Measurements from ENCODE around the gene HHAT. TPM values are rescaled to one million over a fixed set of nuclear protein-coding genes. Genes with fewer than 3 reads are reported as not detected.

The HHAT gene
- polyA plus RNA-seq, 1 donor from 2014 or later, result 5.3 TPM

- H3K4me2 ChIP-seq (ENCODE audit: low read length), result no peak overlapping the region
- H2AFZ ChIP-seq (ENCODE audit: low read depth, low read length), result no peak overlapping the region
- H3K36me3 ChIP-seq (ENCODE audit: insufficient read depth, low read length), result no peaks in the 10 kb centered on the region
- no peaks in the 10 kb centered on the region for H3K9me3 ChIP-seq (ENCODE audit: low read length)
- H3K9me2 ChIP-seq (ENCODE audit: insufficient read depth, low read length), result no peaks in the 10 kb centered on the region
- no peak overlapping the region for H3K27ac ChIP-seq (ENCODE audit: low read length)
- H4K20me1 ChIP-seq (ENCODE audit: insufficient read depth), result no peaks in the 10 kb centered on the region
- TF ChIP-seq EZH2 (IDR thresholded peaks at IDR 0.05; ENCODE audit: borderline replicate concordance, insufficient read depth, low read length, poor library complexity, severe bottlenecking), result no peak
- TF ChIP-seq MXI1 (conservative IDR thresholded peaks at IDR 0.05; ENCODE audit: poor library complexity, severe bottlenecking), result no peak
- no peak for TF ChIP-seq SMC3 (conservative IDR thresholded peaks at IDR 0.05; ENCODE audit: poor library complexity)
- TF ChIP-seq POLR2AphosphoS5 (IDR thresholded peaks at IDR 0.05), result no peak
- no peak for TF ChIP-seq TAF1 (IDR thresholded peaks at IDR 0.05; ENCODE audit: low read depth)
- TF ChIP-seq RAD21 (conservative IDR thresholded peaks at IDR 0.05), result no peak
- H3K9ac ChIP-seq (ENCODE audit: low read length), result no peak overlapping the region
- H3K4me3 ChIP-seq (ENCODE audit: low read length), result no peak overlapping the region
- no peaks in the 10 kb centered on the region for H3F3A ChIP-seq (ENCODE audit: insufficient read depth, low read length, poor library complexity, severe bottlenecking)
- no peaks in the 10 kb centered on the region for H3K27me3 ChIP-seq (ENCODE audit: insufficient read depth, low read depth, low read length)
- no peaks in the 10 kb centered on the region for H3K79me2 ChIP-seq (replicated peaks; ENCODE audit: insufficient read depth, low read length)
Measured at GRCh38 chr1:210648588-210649269, 320.0 kb downstream of the HHAT start.

GRCh38 chr1:210650403-210650802 lies 321.7 kb downstream of the HHAT start:
- no peak overlapping the region for H3K4me3 ChIP-seq (ENCODE audit: low read length)
- no peak for TF ChIP-seq EP300 (conservative IDR thresholded peaks at IDR 0.05; ENCODE audit: poor library complexity, severe bottlenecking)
- TF ChIP-seq, protein P1, sequence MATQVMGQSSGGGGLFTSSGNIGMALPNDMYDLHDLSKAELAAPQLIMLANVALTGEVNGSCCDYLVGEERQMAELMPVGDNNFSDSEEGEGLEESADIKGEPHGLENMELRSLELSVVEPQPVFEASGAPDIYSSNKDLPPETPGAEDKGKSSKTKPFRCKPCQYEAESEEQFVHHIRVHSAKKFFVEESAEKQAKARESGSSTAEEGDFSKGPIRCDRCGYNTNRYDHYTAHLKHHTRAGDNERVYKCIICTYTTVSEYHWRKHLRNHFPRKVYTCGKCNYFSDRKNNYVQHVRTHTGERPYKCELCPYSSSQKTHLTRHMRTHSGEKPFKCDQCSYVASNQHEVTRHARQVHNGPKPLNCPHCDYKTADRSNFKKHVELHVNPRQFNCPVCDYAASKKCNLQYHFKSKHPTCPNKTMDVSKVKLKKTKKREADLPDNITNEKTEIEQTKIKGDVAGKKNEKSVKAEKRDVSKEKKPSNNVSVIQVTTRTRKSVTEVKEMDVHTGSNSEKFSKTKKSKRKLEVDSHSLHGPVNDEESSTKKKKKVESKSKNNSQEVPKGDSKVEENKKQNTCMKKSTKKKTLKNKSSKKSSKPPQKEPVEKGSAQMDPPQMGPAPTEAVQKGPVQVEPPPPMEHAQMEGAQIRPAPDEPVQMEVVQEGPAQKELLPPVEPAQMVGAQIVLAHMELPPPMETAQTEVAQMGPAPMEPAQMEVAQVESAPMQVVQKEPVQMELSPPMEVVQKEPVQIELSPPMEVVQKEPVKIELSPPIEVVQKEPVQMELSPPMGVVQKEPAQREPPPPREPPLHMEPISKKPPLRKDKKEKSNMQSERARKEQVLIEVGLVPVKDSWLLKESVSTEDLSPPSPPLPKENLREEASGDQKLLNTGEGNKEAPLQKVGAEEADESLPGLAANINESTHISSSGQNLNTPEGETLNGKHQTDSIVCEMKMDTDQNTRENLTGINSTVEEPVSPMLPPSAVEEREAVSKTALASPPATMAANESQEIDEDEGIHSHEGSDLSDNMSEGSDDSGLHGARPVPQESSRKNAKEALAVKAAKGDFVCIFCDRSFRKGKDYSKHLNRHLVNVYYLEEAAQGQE (IDR thresholded peaks at IDR 0.05; ENCODE audit: borderline replicate concordance), result no peak
- TF ChIP-seq TAF1 (IDR thresholded peaks at IDR 0.05; ENCODE audit: low read depth), result no peak
- TF ChIP-seq MXI1 (conservative IDR thresholded peaks at IDR 0.05; ENCODE audit: poor library complexity, severe bottlenecking), result no peak
- TF ChIP-seq POLR2AphosphoS5 (IDR thresholded peaks at IDR 0.05), result no peak
- no peak for TF ChIP-seq EZH2 (IDR thresholded peaks at IDR 0.05; ENCODE audit: borderline replicate concordance, insufficient read depth, low read length, poor library complexity, severe bottlenecking)
- TF ChIP-seq SMC3 (conservative IDR thresholded peaks at IDR 0.05; ENCODE audit: poor library complexity), result no peak
- TF ChIP-seq RAD21 (conservative IDR thresholded peaks at IDR 0.05), result no peak
- TF ChIP-seq, protein P2, sequence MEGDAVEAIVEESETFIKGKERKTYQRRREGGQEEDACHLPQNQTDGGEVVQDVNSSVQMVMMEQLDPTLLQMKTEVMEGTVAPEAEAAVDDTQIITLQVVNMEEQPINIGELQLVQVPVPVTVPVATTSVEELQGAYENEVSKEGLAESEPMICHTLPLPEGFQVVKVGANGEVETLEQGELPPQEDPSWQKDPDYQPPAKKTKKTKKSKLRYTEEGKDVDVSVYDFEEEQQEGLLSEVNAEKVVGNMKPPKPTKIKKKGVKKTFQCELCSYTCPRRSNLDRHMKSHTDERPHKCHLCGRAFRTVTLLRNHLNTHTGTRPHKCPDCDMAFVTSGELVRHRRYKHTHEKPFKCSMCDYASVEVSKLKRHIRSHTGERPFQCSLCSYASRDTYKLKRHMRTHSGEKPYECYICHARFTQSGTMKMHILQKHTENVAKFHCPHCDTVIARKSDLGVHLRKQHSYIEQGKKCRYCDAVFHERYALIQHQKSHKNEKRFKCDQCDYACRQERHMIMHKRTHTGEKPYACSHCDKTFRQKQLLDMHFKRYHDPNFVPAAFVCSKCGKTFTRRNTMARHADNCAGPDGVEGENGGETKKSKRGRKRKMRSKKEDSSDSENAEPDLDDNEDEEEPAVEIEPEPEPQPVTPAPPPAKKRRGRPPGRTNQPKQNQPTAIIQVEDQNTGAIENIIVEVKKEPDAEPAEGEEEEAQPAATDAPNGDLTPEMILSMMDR (IDR thresholded peaks at IDR 0.05; ENCODE audit: poor library complexity, severe bottlenecking), result no peak
- H3K9me2 ChIP-seq (ENCODE audit: insufficient read depth, low read length), result no peaks in the 10 kb centered on the region
- H4K20me1 ChIP-seq (ENCODE audit: insufficient read depth), result no peaks in the 10 kb centered on the region
- H3K27ac ChIP-seq (ENCODE audit: low read length), result no peak overlapping the region
- H3K4me2 ChIP-seq (ENCODE audit: low read length), result no peak overlapping the region
- no peaks in the 10 kb centered on the region for H3K27me3 ChIP-seq (ENCODE audit: insufficient read depth, low read depth, low read length)
- H3K36me3 ChIP-seq (ENCODE audit: insufficient read depth, low read length), result no peaks in the 10 kb centered on the region
- H3K79me2 ChIP-seq (replicated peaks; ENCODE audit: insufficient read depth, low read length), result no peaks in the 10 kb centered on the region
- no peak overlapping the region for H3K9ac ChIP-seq (ENCODE audit: low read length)
- no peaks in the 10 kb centered on the region for H3K9me3 ChIP-seq (ENCODE audit: low read length)
- no peak overlapping the region for H2AFZ ChIP-seq (ENCODE audit: low read depth, low read length)
- no peaks in the 10 kb centered on the region for H3F3A ChIP-seq (ENCODE audit: insufficient read depth, low read length, poor library complexity, severe bottlenecking)
